HFFc6 (cell line): ENCODE results near the gene PHTF2. TPM values are rescaled to one million over a fixed set of nuclear protein-coding genes. Genes with fewer than 3 reads are reported as not detected.
A peak's percentile ranks its signal among the peaks of the same experiment; 100 is the strongest.

ENCODE experiments used
- DNase-seq: peaks from one replicate; pipeline ENCODE4 v3.0.0-alpha.2; 2018
- H3K27ac Mint-ChIP-seq: 2 replicates; pipeline ENCODE4 v1.8.0; 2020; ENCODE audit warnings: mild to moderate bottlenecking, mixed read lengths
- H3K27me3 Mint-ChIP-seq: 2 replicates; pipeline ENCODE4 v1.8.0; 2021; ENCODE audit warnings: mild to moderate bottlenecking, moderate library complexity, mixed read lengths; ENCODE audit not compliant: insufficient read depth
- H3K36me3 Mint-ChIP-seq: 2 replicates; pipeline ENCODE4 v1.8.0; 2021; ENCODE audit warnings: low read depth, mixed read lengths
- H3K4me1 Mint-ChIP-seq: 2 replicates; pipeline ENCODE4 v1.8.0; 2020; ENCODE audit warnings: low read depth, mixed read lengths
- H3K4me3 Mint-ChIP-seq: 2 replicates; pipeline ENCODE4 v1.8.0; 2020; ENCODE audit warnings: mild to moderate bottlenecking, moderate library complexity, mixed read lengths
- H3K9me3 Mint-ChIP-seq: 2 replicates; pipeline ENCODE4 v1.8.0; 2020; ENCODE audit warnings: mild to moderate bottlenecking, mixed read lengths
- CTCF ChIP-seq: fragments of 200-600 bp; sonication (generic); IDR thresholded peaks from 2 replicates; pipeline ENCODE4 v1.5.0; 2021; ENCODE audit warnings: antibody characterized with exemption, mild to moderate bottlenecking
- total RNA-seq, 6 experiments: library from RNA; stranded (reverse); fragmentation: NEBNext Ultra II Directional; extraction: Animal tissue kit (Norgen Biotek cat#: 25700); gene quantifications; 2 replicates in 1 of 6; 3 replicates in 5 of 6; pipeline ENCODE4 v1.2.3, GENCODE V29; 2021

Gene PHTF2
- total RNA-seq, 6 experiments from 2014 or later: 59.8 to 83.2 (median 71.9) TPM

DNA sequence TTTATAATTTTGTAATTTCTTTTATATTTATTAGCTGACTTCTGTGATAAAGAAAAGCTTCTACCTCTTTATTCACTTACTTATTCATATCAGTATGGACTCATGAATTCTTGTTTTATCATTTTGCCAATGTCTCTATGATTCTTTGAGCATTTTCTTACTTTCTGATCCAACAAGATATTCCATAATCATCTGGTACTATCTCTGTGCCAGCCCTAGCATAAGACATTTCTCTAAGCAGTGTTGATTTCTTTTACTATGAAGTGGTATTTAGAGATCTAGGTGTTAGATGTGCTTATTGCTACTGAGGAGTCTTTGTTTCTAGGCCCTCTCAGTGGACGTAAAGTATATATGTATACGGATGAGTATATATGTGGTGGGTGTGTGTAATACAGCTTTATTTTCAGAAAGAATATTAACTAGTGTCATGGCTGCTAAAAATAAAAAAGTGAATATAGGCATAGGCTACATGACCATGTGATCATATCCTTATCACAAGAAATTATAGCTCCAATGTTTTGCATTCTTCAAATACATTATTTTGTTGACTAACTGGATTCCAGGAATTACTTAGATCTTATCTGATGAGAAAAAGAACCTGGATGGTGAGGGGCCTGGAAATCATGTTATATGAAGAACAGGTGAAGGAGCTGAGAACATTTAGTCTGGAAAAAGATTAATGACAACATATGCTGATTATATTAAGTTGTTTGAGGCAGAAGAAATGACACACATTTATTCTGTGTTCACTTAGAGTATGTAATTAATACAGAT is 13.1 kb downstream of the PHTF2 start:
- peak overlapping the region; percentile 82 for H3K27ac Mint-ChIP-seq
- peaks cover 48% of the 10 kb centered on the region for H3K36me3 Mint-ChIP-seq
- H3K4me3 Mint-ChIP-seq: peak overlapping the region; percentile 67
- TF ChIP-seq CTCF: no peak
- no peaks in the 10 kb centered on the region; the same call in 1 of the 2 replicates for H3K27me3 Mint-ChIP-seq
- H3K4me1 Mint-ChIP-seq: peaks cover 49% of the 10 kb centered on the region
- H3K9me3 Mint-ChIP-seq: peaks cover 23% of the 10 kb centered on the region
- peak; percentile 17 for DNase-seq

DNA sequence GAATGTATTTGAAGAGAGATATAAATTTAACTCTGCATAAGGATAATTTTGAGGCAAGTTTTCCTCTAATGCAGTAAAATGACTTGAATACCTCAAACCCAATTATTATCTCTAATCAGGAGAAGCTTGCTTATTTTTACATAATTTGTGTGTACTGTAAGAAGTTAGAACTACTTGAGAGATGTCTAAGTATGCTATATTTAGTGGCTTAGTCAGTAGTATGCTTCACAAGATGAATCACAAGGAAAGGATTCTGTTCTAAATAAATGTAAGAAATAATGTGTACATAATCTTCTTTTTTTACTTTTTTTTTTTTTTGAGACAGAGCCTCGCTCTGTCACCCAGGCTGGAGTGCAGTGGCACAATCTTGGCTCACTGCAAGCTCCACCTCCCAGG is 13.7 kb downstream of the PHTF2 start:
- peak overlapping the region; percentile 82 for H3K27ac Mint-ChIP-seq
- peaks cover 48% of the 10 kb centered on the region for H3K36me3 Mint-ChIP-seq
- H3K27me3 Mint-ChIP-seq: no peaks in the 10 kb centered on the region; the same call in 1 of the 2 replicates
- peaks cover 55% of the 10 kb centered on the region for H3K4me1 Mint-ChIP-seq
- no peak for TF ChIP-seq CTCF
- peak; percentile 85 for DNase-seq
- peak overlapping the region; percentile 67 for H3K4me3 Mint-ChIP-seq
- peaks cover 22% of the 10 kb centered on the region for H3K9me3 Mint-ChIP-seq

DNA sequence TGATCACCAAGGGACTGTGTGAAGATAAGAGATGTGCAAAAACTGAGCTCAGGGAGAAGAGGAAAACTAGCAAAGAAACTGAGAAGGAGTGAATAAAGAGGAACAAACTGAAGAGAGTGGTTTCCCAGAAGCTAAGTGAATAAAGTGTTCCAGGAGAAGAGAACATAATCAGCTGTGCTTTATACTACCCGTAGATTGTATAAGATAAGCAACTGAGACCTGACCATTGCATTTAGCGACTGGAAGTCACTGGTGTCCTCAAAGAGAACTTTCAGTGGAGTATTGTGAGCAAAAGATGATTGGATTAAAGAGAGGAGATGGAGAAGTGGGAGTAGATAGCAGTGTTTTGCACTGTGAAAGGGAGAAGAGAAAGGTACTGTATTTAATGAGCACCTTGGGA is 14.6 kb downstream of the PHTF2 start:
- peaks cover 2% of the 10 kb centered on the region for H3K27me3 Mint-ChIP-seq
- no peak for TF ChIP-seq CTCF
- DNase-seq: no peak
- peaks cover 57% of the 10 kb centered on the region for H3K4me1 Mint-ChIP-seq
- peaks cover 47% of the 10 kb centered on the region for H3K36me3 Mint-ChIP-seq
- peak overlapping the region; percentile 82 for H3K27ac Mint-ChIP-seq
- no peak overlapping the region for H3K4me3 Mint-ChIP-seq
- H3K9me3 Mint-ChIP-seq: peaks cover 17% of the 10 kb centered on the region

GRCh38 chr7:77819021-77819420 is 20.4 kb downstream of the PHTF2 start:
- peaks cover 62% of the 10 kb centered on the region for H3K9me3 Mint-ChIP-seq
- no peak overlapping the region; the same call in 1 of the 2 replicates for H3K27ac Mint-ChIP-seq
- H3K36me3 Mint-ChIP-seq: peaks cover 73% of the 10 kb centered on the region
- peaks cover 39% of the 10 kb centered on the region for H3K4me1 Mint-ChIP-seq
- peaks cover 2% of the 10 kb centered on the region for H3K27me3 Mint-ChIP-seq
- DNase-seq: no peak
- H3K4me3 Mint-ChIP-seq: no peak overlapping the region
- TF ChIP-seq CTCF: no peak

GRCh38 chr7:77820967-77821366 is 22.4 kb downstream of the PHTF2 start:
- no peak for TF ChIP-seq CTCF
- Mint-ChIP-seq H3K27me3 (peaks cover 2% of the 10 kb centered on the region), H3K27ac (no peak overlapping the region), H3K4me1 (peaks cover 29% of the 10 kb centered on the region), H3K9me3 (peaks cover 63% of the 10 kb centered on the region), H3K36me3 (peaks cover 84% of the 10 kb centered on the region), H3K4me3 (no peak overlapping the region)
- DNase-seq: no peak
